ENCODE data around the gene TCL1B.

Gene TCL1B

GRCh38 chr14:95667249-95667693 lies 19.0 kb upstream of the TCL1B start:
- Histone ChIP-seq H3K9me3 (ENCODE audit: insufficient read depth, low read length) (no peaks in the 10 kb centered on the region), H3K36me3 (ENCODE audit: insufficient read depth, insufficient read length, low read length) (no peaks in the 10 kb centered on the region), H3K27me3 (ENCODE audit: insufficient read depth, insufficient read length) (peaks cover 21% of the 10 kb centered on the region), H3K4me3 (ENCODE audit: insufficient read length, low read depth) (no peak overlapping the region), H3K4me1 (ENCODE audit: insufficient read depth, insufficient read length) (peaks cover 15% of the 10 kb centered on the region), H3K9ac (ENCODE audit: insufficient read length, low read depth) (no peak overlapping the region)
- DNase-seq (ENCODE audit: low read depth, low spot score) = no peak
- TF ChIP-seq YY1 (IDR thresholded peaks at IDR 0.05; ENCODE audit: insufficient read depth, insufficient read length) (no peak), ZNF274 (IDR thresholded peaks at IDR 0.05; ENCODE audit: low read depth, low read length) (no peak), SUZ12 (IDR thresholded peaks at IDR 0.05; ENCODE audit: extremely low read depth, insufficient read depth, insufficient read length) (no peak)

- H3K9ac ChIP-seq (ENCODE audit: insufficient read length, low read depth) = no peak overlapping the region
- no peaks in the 10 kb centered on the region for H3K36me3 ChIP-seq (ENCODE audit: insufficient read depth, insufficient read length, low read length)
Measured at GRCh38 chr14:95668235-95668772, 17.9 kb upstream of the TCL1B start.

GRCh38 chr14:95674613-95675012 lies 11.6 kb upstream of the TCL1B start:
- peaks cover 2% of the 10 kb centered on the region for H3K4me1 ChIP-seq (ENCODE audit: insufficient read depth, insufficient read length)
- H3K9me3 ChIP-seq (ENCODE audit: insufficient read depth, low read length) = peaks cover 8% of the 10 kb centered on the region; the same call in 1 of the 2 replicates
- H3K9ac ChIP-seq (ENCODE audit: insufficient read length, low read depth) = no peak overlapping the region
- no peaks in the 10 kb centered on the region for H3K36me3 ChIP-seq (ENCODE audit: insufficient read depth, insufficient read length, low read length)
- H3K27me3 ChIP-seq (ENCODE audit: insufficient read depth, insufficient read length) = peaks cover 10% of the 10 kb centered on the region
- DNase-seq (ENCODE audit: low read depth, low spot score) = no peak
- no peak overlapping the region for H3K4me3 ChIP-seq (ENCODE audit: insufficient read length, low read depth)
- no peak for TF ChIP-seq SUZ12 (IDR thresholded peaks at IDR 0.05; ENCODE audit: extremely low read depth, insufficient read depth, insufficient read length)
- TF ChIP-seq YY1 (IDR thresholded peaks at IDR 0.05; ENCODE audit: insufficient read depth, insufficient read length) = no peak
- TF ChIP-seq ZNF274 (IDR thresholded peaks at IDR 0.05; ENCODE audit: low read depth, low read length) = no peak

More at GRCh38 chr14:95668235-95668772, 17.9 kb upstream of the TCL1B start:
- Histone ChIP-seq H3K27me3 (ENCODE audit: insufficient read depth, insufficient read length) (peaks cover 21% of the 10 kb centered on the region), H3K4me1 (ENCODE audit: insufficient read depth, insufficient read length) (peaks cover 12% of the 10 kb centered on the region), H3K4me3 (ENCODE audit: insufficient read length, low read depth) (no peak overlapping the region), H3K9me3 (ENCODE audit: insufficient read depth, low read length) (no peaks in the 10 kb centered on the region)
- DNase-seq (ENCODE audit: low read depth, low spot score) = no peak
- TF ChIP-seq SUZ12 (IDR thresholded peaks at IDR 0.05; ENCODE audit: extremely low read depth, insufficient read depth, insufficient read length) = no peak
- no peak for TF ChIP-seq ZNF274 (IDR thresholded peaks at IDR 0.05; ENCODE audit: low read depth, low read length)
- TF ChIP-seq YY1 (IDR thresholded peaks at IDR 0.05; ENCODE audit: insufficient read depth, insufficient read length) = no peak

GRCh38 chr14:95675486-95675885 lies 10.7 kb upstream of the TCL1B start:
- Histone ChIP-seq H3K4me3 (ENCODE audit: insufficient read length, low read depth) (no peak overlapping the region), H3K9me3 (ENCODE audit: insufficient read depth, low read length) (peaks cover 8% of the 10 kb centered on the region; the same call in 1 of the 2 replicates), H3K9ac (ENCODE audit: insufficient read length, low read depth) (no peak overlapping the region), H3K36me3 (ENCODE audit: insufficient read depth, insufficient read length, low read length) (no peaks in the 10 kb centered on the region), H3K27me3 (ENCODE audit: insufficient read depth, insufficient read length) (peaks cover 3% of the 10 kb centered on the region), H3K4me1 (ENCODE audit: insufficient read depth, insufficient read length) (peaks cover 2% of the 10 kb centered on the region)
- TF ChIP-seq ZNF274 (IDR thresholded peaks at IDR 0.05; ENCODE audit: low read depth, low read length) (no peak), SUZ12 (IDR thresholded peaks at IDR 0.05; ENCODE audit: extremely low read depth, insufficient read depth, insufficient read length) (no peak), YY1 (IDR thresholded peaks at IDR 0.05; ENCODE audit: insufficient read depth, insufficient read length) (no peak)
- DNase-seq (ENCODE audit: low read depth, low spot score) = no peak

- TF ChIP-seq ZNF274 (IDR thresholded peaks at IDR 0.05; ENCODE audit: low read depth, low read length) (no peak), YY1 (IDR thresholded peaks at IDR 0.05; ENCODE audit: insufficient read depth, insufficient read length) (no peak), SUZ12 (IDR thresholded peaks at IDR 0.05; ENCODE audit: extremely low read depth, insufficient read depth, insufficient read length) (no peak)
- Histone ChIP-seq H3K4me3 (ENCODE audit: insufficient read length, low read depth) (no peak overlapping the region), H3K9me3 (ENCODE audit: insufficient read depth, low read length) (peaks cover 8% of the 10 kb centered on the region; the same call in 1 of the 2 replicates), H3K4me1 (ENCODE audit: insufficient read depth, insufficient read length) (no peaks in the 10 kb centered on the region), H3K27me3 (ENCODE audit: insufficient read depth, insufficient read length) (no peaks in the 10 kb centered on the region), H3K9ac (ENCODE audit: insufficient read length, low read depth) (no peak overlapping the region), H3K36me3 (ENCODE audit: insufficient read depth, insufficient read length, low read length) (no peaks in the 10 kb centered on the region)
- no peak for DNase-seq (ENCODE audit: low read depth, low spot score)
Measured at GRCh38 chr14:95677179-95677835, 8.9 kb upstream of the TCL1B start.

- H3K4me3 ChIP-seq (ENCODE audit: insufficient read length, low read depth) = no peak overlapping the region
- H3K27me3 ChIP-seq (ENCODE audit: insufficient read depth, insufficient read length) = no peaks in the 10 kb centered on the region
- H3K9ac ChIP-seq (ENCODE audit: insufficient read length, low read depth) = no peak overlapping the region
- TF ChIP-seq ZNF274 (IDR thresholded peaks at IDR 0.05; ENCODE audit: low read depth, low read length) (no peak), YY1 (IDR thresholded peaks at IDR 0.05; ENCODE audit: insufficient read depth, insufficient read length) (no peak), SUZ12 (IDR thresholded peaks at IDR 0.05; ENCODE audit: extremely low read depth, insufficient read depth, insufficient read length) (no peak)
- H3K9me3 ChIP-seq (ENCODE audit: insufficient read depth, low read length) = peaks cover 8% of the 10 kb centered on the region; the same call in 1 of the 2 replicates
- H3K4me1 ChIP-seq (ENCODE audit: insufficient read depth, insufficient read length) = no peaks in the 10 kb centered on the region
- no peaks in the 10 kb centered on the region for H3K36me3 ChIP-seq (ENCODE audit: insufficient read depth, insufficient read length, low read length)
- DNase-seq (ENCODE audit: low read depth, low spot score) = no peak
Measured at GRCh38 chr14:95679148-95679815, 6.9 kb upstream of the TCL1B start.

All from NT2/D1 (cell line).